Measurements from ENCODE around the gene PTPRN2. TPM values are rescaled to one million over a fixed set of nuclear protein-coding genes. Genes with fewer than 3 reads are reported as not detected.

PTPRN2 gene
- total RNA-seq, 1 experiment from 2014 or later, result 2.1 TPM

- TF ChIP-seq CEBPB (IDR thresholded peaks at IDR 0.05; ENCODE audit: low read depth) (no peak), FOSL1 (IDR thresholded peaks at IDR 0.05; ENCODE audit: low read depth) (no peak), ATF3 (IDR thresholded peaks at IDR 0.05) (no peak), CBX3 (IDR thresholded peaks at IDR 0.05; ENCODE audit: low read depth) (no peak), EZH2 (IDR thresholded peaks at IDR 0.05) (no peak), JUND (IDR thresholded peaks at IDR 0.05) (no peak), RAD21 (IDR thresholded peaks at IDR 0.05; ENCODE audit: low read depth) (no peak), ZFX (IDR thresholded peaks at IDR 0.05) (no peak), MAX (IDR thresholded peaks at IDR 0.05) (no peak), SP1 (IDR thresholded peaks at IDR 0.05; ENCODE audit: low read depth) (no peak), TCF7L2 (IDR thresholded peaks at IDR 0.05; ENCODE audit: borderline replicate concordance, extremely low read depth, insufficient read depth, insufficient read length) (no peak)
- Histone ChIP-seq H3K27me3 (ENCODE audit: insufficient read depth, low read length) (no peaks in the 10 kb centered on the region), H3K27ac (ENCODE audit: low read depth, low read length) (no peak overlapping the region), H4K20me1 (ENCODE audit: insufficient read depth) (no peaks in the 10 kb centered on the region), H3K4me1 (ENCODE audit: control insufficient read depth in 1 of 2, insufficient read depth in 2 of 2, low read length in 2 of 2) (no peaks in the 10 kb centered on the region), H3K4me2 (ENCODE audit: low read length) (no peak overlapping the region), H3K4me3 (replicated peaks in 1 of 2; ENCODE audit: low read depth in 1 of 2, low read length in 2 of 2) (no peak overlapping the region), H3K9ac (ENCODE audit: low read length) (no peak overlapping the region), H3K79me2 (ENCODE audit: insufficient read depth, low read length) (no peaks in the 10 kb centered on the region), H3K9me3 (ENCODE audit: control insufficient read depth in 1 of 2, insufficient read depth in 1 of 2, low read depth in 1 of 2, low read length in 2 of 2) (no peaks in the 10 kb centered on the region), H3K36me3 (ENCODE audit: control insufficient read depth in 1 of 2, insufficient read depth in 2 of 2, low read length in 2 of 2) (no peaks in the 10 kb centered on the region), H2AFZ (ENCODE audit: low read depth, low read length, poor library complexity, severe bottlenecking) (no peak overlapping the region), H3K9me2 (ENCODE audit: insufficient read depth) (no peaks in the 10 kb centered on the region)
- ATAC-seq (no peak), DNase-seq (ENCODE audit: low read depth, low spot score) (no peak)
- CTCF ChIA-PET, result no interaction called here
- RAD21 ChIA-PET (ENCODE audit: low non-redundant PET in 1 of 2, low total read pairs in 2 of 2, uncharacterized antibody in 2 of 2, unreplicated experiment in 2 of 2), result no interaction called here
- POLR2A ChIA-PET, result no interaction called here
- BruUV-seq (replicated peaks), result no TSS peak
- intact Hi-C loops (cut with micrococcal nuclease), result no loop called here
Measured at GRCh38 chr7:158452331-158452730, 135.3 kb downstream of the PTPRN2 start.

GRCh38 chr7:158450476-158451124 lies 137.0 kb downstream of the PTPRN2 start:
- RAD21 ChIA-PET (ENCODE audit: low non-redundant PET in 1 of 2, low total read pairs in 2 of 2, uncharacterized antibody in 2 of 2, unreplicated experiment in 2 of 2), result no interaction called here
- H3K27ac ChIP-seq (ENCODE audit: low read depth, low read length), result no peak overlapping the region
- TF ChIP-seq ZBTB33 (IDR thresholded peaks at IDR 0.05; ENCODE audit: extremely low read depth, insufficient replicate concordance, low read length) (no peak), MAX (IDR thresholded peaks at IDR 0.05) (no peak), TCF7L2 (IDR thresholded peaks at IDR 0.05; ENCODE audit: borderline replicate concordance, extremely low read depth, insufficient read depth, insufficient read length) (no peak), FOSL1 (IDR thresholded peaks at IDR 0.05; ENCODE audit: low read depth) (no peak), SIN3A (IDR thresholded peaks at IDR 0.05; ENCODE audit: low read depth) (no peak), EZH2phosphoT487 (IDR thresholded peaks at IDR 0.05; ENCODE audit: borderline replicate concordance) (no peak), CBX3 (IDR thresholded peaks at IDR 0.05; ENCODE audit: low read depth) (no peak), EZH2 (IDR thresholded peaks at IDR 0.05) (no peak), POLR2AphosphoS5 (IDR thresholded peaks at IDR 0.05; ENCODE audit: low read depth, low read length) (no peak), SP1 (IDR thresholded peaks at IDR 0.05; ENCODE audit: low read depth) (no peak), ATF3 (IDR thresholded peaks at IDR 0.05) (no peak), EGR1 (IDR thresholded peaks at IDR 0.05; ENCODE audit: low read depth) (no peak), RAD21 (IDR thresholded peaks at IDR 0.05; ENCODE audit: low read depth) (no peak)
- H3K4me1 ChIP-seq (ENCODE audit: control insufficient read depth in 1 of 2, insufficient read depth in 2 of 2, low read length in 2 of 2), result no peaks in the 10 kb centered on the region
- H3K9me3 ChIP-seq (ENCODE audit: control insufficient read depth in 1 of 2, insufficient read depth in 1 of 2, low read depth in 1 of 2, low read length in 2 of 2), result no peaks in the 10 kb centered on the region
- intact Hi-C loops (cut with micrococcal nuclease), result no loop called here
- no peak overlapping the region for H3K9ac ChIP-seq (ENCODE audit: low read length)
- H3K9me2 ChIP-seq (ENCODE audit: insufficient read depth), result no peaks in the 10 kb centered on the region
- DNase-seq (ENCODE audit: low read depth, low spot score), result no peak
- no TSS peak for BruUV-seq (replicated peaks)
- no peaks in the 10 kb centered on the region for H3K27me3 ChIP-seq (ENCODE audit: insufficient read depth, low read length)
- H3K36me3 ChIP-seq (ENCODE audit: control insufficient read depth in 1 of 2, insufficient read depth in 2 of 2, low read length in 2 of 2), result no peaks in the 10 kb centered on the region
- CTCF ChIA-PET, result no interaction called here
- no peak overlapping the region for H3K4me3 ChIP-seq (replicated peaks in 1 of 2; ENCODE audit: low read depth in 1 of 2, low read length in 2 of 2)
- no peak overlapping the region for H3K4me2 ChIP-seq (ENCODE audit: low read length)
- ATAC-seq, result no peak
- H2AFZ ChIP-seq (ENCODE audit: low read depth, low read length, poor library complexity, severe bottlenecking), result no peak overlapping the region
- POLR2A ChIA-PET, result no interaction called here
- H4K20me1 ChIP-seq (ENCODE audit: insufficient read depth), result no peaks in the 10 kb centered on the region
- no peaks in the 10 kb centered on the region for H3K79me2 ChIP-seq (ENCODE audit: insufficient read depth, low read length)
